IPS-20b (cell line): ENCODE measurements around the gene MYBPH.

Experiments used
- H3K27ac ChIP-seq: one replicate; pipeline ENCODE4 v1.5.1; 2013; ENCODE audit warnings: low read length
- H3K27me3 ChIP-seq: 2 replicates; pipeline ENCODE4 v1.6.1; 2013; ENCODE audit warnings: mild to moderate bottlenecking, low read length, inconsistent platforms; ENCODE audit not compliant: insufficient read depth
- H3K36me3 ChIP-seq: 2 replicates; pipeline ENCODE4 v1.6.1; 2013; ENCODE audit warnings: low read depth, mild to moderate bottlenecking, inconsistent platforms, low read length, moderate library complexity; ENCODE audit not compliant: insufficient read depth
- H3K4me1 ChIP-seq: 2 replicates; pipeline ENCODE4 v1.6.1; 2013; ENCODE audit warnings: mild to moderate bottlenecking, control low read depth, inconsistent platforms, low read length, moderate library complexity; ENCODE audit not compliant: insufficient read depth
- H3K4me3 ChIP-seq: 2 replicates; pipeline ENCODE4 v1.5.1; 2013; ENCODE audit warnings: mild to moderate bottlenecking, low read length, inconsistent platforms
- H3K9ac ChIP-seq: 2 replicates; pipeline ENCODE4 v1.6.1; 2013; ENCODE audit warnings: low read depth, mild to moderate bottlenecking, inconsistent platforms, low read length, moderate library complexity
- H3K9me3 ChIP-seq: 2 replicates; pipeline ENCODE4 v1.6.1; 2013; ENCODE audit warnings: mild to moderate bottlenecking, low read depth, low read length, inconsistent platforms; ENCODE audit not compliant: insufficient read depth

The MYBPH gene

GRCh38 chr1:203142124-203142523 is 33.5 kb downstream of the MYBPH start:
- no peaks in the 10 kb centered on the region for H3K9me3 ChIP-seq
- H3K4me3 ChIP-seq = no peak overlapping the region
- no peaks in the 10 kb centered on the region for H3K36me3 ChIP-seq
- no peak overlapping the region for H3K27ac ChIP-seq
- peaks cover 13% of the 10 kb centered on the region for H3K4me1 ChIP-seq
- no peak overlapping the region for H3K9ac ChIP-seq
- H3K27me3 ChIP-seq = no peaks in the 10 kb centered on the region

- H3K4me3 ChIP-seq = no peak overlapping the region
- H3K9ac ChIP-seq = no peak overlapping the region
- no peak overlapping the region for H3K27ac ChIP-seq
- no peaks in the 10 kb centered on the region for H3K27me3 ChIP-seq
- H3K4me1 ChIP-seq = peaks cover 8% of the 10 kb centered on the region; the same call in 1 of the 2 replicates
- H3K9me3 ChIP-seq = no peaks in the 10 kb centered on the region
- H3K36me3 ChIP-seq = no peaks in the 10 kb centered on the region
These were observed 34.7 kb downstream of the MYBPH start for GRCh38 chr1:203140743-203141520.

GRCh38 chr1:203139976-203140475 is 35.6 kb downstream of the MYBPH start:
- H3K36me3 ChIP-seq = no peaks in the 10 kb centered on the region
- H3K27ac ChIP-seq = no peak overlapping the region
- H3K9ac ChIP-seq = no peak overlapping the region
- peaks cover 8% of the 10 kb centered on the region; the same call in 1 of the 2 replicates for H3K4me1 ChIP-seq
- H3K27me3 ChIP-seq = no peaks in the 10 kb centered on the region
- no peak overlapping the region for H3K4me3 ChIP-seq
- no peaks in the 10 kb centered on the region for H3K9me3 ChIP-seq

GRCh38 chr1:203138066-203138465 is 37.6 kb downstream of the MYBPH start:
- Histone ChIP-seq H3K9me3 (no peaks in the 10 kb centered on the region), H3K9ac (no peak overlapping the region), H3K36me3 (no peaks in the 10 kb centered on the region), H3K4me3 (no peak overlapping the region), H3K4me1 (peaks cover 8% of the 10 kb centered on the region; the same call in 1 of the 2 replicates), H3K27ac (no peak overlapping the region), H3K27me3 (no peaks in the 10 kb centered on the region)

GRCh38 chr1:203137324-203137723 is 38.3 kb downstream of the MYBPH start:
- Histone ChIP-seq H3K4me1 (peaks cover 8% of the 10 kb centered on the region; the same call in 1 of the 2 replicates), H3K36me3 (no peaks in the 10 kb centered on the region), H3K27ac (no peak overlapping the region), H3K27me3 (no peaks in the 10 kb centered on the region), H3K9me3 (no peaks in the 10 kb centered on the region), H3K4me3 (no peak overlapping the region), H3K9ac (no peak overlapping the region)

- H3K27ac ChIP-seq = no peak overlapping the region
- no peaks in the 10 kb centered on the region for H3K27me3 ChIP-seq
- H3K4me3 ChIP-seq = no peak overlapping the region
- H3K36me3 ChIP-seq = no peaks in the 10 kb centered on the region
- H3K4me1 ChIP-seq = peaks cover 8% of the 10 kb centered on the region; the same call in 1 of the 2 replicates
- H3K9ac ChIP-seq = no peak overlapping the region
- H3K9me3 ChIP-seq = no peaks in the 10 kb centered on the region
These were observed 39.1 kb downstream of the MYBPH start for GRCh38 chr1:203136409-203137042.

- Histone ChIP-seq H3K9ac (no peak overlapping the region), H3K4me1 (peaks cover 6% of the 10 kb centered on the region; the same call in 1 of the 2 replicates), H3K27me3 (no peaks in the 10 kb centered on the region), H3K36me3 (no peaks in the 10 kb centered on the region), H3K9me3 (no peaks in the 10 kb centered on the region), H3K27ac (no peak overlapping the region), H3K4me3 (no peak overlapping the region)
These were observed 39.9 kb downstream of the MYBPH start for GRCh38 chr1:203135636-203136305.

- Histone ChIP-seq H3K9me3 (no peaks in the 10 kb centered on the region), H3K27ac (no peak overlapping the region), H3K4me3 (no peak overlapping the region), H3K4me1 (no peaks in the 10 kb centered on the region), H3K36me3 (no peaks in the 10 kb centered on the region), H3K9ac (no peak overlapping the region), H3K27me3 (peaks cover 11% of the 10 kb centered on the region)
These were observed 41.5 kb downstream of the MYBPH start for GRCh38 chr1:203133970-203134725.

- Histone ChIP-seq H3K9me3 (no peaks in the 10 kb centered on the region), H3K27ac (no peak overlapping the region), H3K36me3 (no peaks in the 10 kb centered on the region), H3K27me3 (peaks cover 36% of the 10 kb centered on the region), H3K4me1 (peaks cover 7% of the 10 kb centered on the region; the same call in 1 of the 2 replicates), H3K4me3 (no peak overlapping the region), H3K9ac (no peak overlapping the region)
These were observed 44.0 kb downstream of the MYBPH start for GRCh38 chr1:203131548-203132200.

- H3K27ac ChIP-seq = no peak overlapping the region
- peaks cover 9% of the 10 kb centered on the region; the same call in 1 of the 2 replicates for H3K4me1 ChIP-seq
- H3K36me3 ChIP-seq = no peaks in the 10 kb centered on the region
- no peak overlapping the region for H3K9ac ChIP-seq
- H3K27me3 ChIP-seq = peaks cover 46% of the 10 kb centered on the region
- H3K4me3 ChIP-seq = no peak overlapping the region
- no peaks in the 10 kb centered on the region for H3K9me3 ChIP-seq
These were observed 45.2 kb downstream of the MYBPH start for GRCh38 chr1:203130358-203130985.
